ENCODE data around the gene XIST.
"Not testable (repeated sequence)": the region's sequence is repeated elsewhere in the genome, so short reads cannot be mapped to it uniquely, and the experiment has no call there.

Gene XIST

DNA sequence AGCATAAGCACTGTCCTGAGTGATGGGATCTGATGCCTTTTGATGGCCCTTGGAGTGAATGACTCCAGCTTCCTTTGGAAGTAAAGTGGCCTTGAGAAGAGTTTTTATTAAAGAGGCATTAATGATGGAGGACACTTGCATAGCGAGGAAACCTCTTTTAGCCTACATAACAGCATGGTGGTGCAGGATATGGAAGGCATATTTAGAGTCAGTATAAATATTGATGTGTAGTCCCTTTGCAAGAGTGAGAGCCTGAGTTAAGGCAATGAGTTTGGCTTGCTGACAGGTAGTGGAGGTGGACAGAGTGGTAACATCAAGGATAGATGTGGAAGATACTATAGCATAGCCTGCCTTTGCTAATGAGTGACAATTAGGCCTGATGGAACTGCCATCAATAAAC, 48.4 kb downstream of the XIST start:
- not testable (repeated sequence) for DNase-seq (ENCODE audit: low spot score)

DNA sequence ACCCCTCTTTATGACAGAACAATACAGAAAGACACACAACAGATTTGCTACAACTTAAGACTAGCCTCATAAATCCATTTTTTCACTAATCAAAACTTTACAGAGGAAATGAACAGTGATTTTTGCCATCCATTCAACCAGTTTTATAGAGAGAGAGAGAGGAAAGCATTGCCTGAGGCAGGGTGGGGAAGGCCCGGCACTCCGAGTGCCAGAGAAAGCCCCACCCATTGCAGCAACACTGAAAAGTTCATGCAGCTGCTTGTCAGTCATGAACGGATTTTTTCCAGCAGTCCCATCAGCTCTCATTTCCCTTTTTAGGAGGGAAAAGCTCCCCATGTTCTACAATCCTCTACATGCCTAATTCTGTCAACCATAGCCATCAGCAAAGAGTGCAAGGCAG, 52.6 kb downstream of the XIST start:
- DNase-seq (ENCODE audit: low spot score) = no peak

DNA sequence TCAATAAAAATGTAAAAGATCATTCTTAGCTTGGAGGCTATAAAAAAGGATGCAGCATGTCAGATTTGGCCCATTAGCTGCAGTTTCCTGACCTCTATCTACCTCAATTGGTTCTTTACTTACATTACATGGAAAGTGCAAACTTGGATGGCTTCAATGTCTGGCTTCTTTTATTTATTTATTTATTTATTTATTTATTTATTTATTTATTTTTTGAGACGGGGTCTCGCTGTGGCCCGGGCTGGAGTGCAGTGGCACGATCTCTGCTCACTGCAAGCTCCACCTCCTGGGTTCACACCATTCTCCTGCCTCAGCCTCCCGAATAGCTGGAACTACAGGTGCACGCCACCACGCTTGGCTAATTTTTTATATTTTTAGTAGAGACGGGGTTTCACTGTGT, 60.0 kb downstream of the XIST start:
- DNase-seq (ENCODE audit: low spot score) = not testable (repeated sequence)

DNA sequence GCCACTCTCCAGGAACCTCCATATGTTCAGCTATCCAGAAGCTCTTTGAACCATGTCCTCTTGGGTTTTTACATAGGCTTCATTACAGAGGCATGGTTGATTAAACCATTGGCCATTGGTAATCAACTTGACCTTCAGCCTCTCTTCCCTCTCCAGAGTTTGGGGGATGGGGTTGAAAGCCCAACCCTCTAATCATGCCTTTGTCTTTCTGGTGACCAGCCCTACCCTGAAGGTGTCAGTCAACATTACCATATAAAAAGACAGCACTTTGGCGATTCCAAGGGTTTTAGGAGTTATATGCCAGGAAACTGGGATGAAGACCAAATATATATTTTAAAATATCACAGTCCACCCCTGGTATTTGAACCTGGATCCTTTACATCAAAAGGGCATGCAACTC, 67.0 kb downstream of the XIST start:
- DNase-seq (ENCODE audit: low spot score) = no peak
